Stimulated activated CD4-positive, alpha-beta T cell treated with anti-CD3 and anti-CD28 coated beads, Interleukin-4, amount 100 ng/mL, for 1 hour (primary cell): ENCODE measurements around the gene OR4F6.

Source experiments
- DNase-seq: peaks from one replicate; pipeline ENCODE4 v3.0.0-alpha.2; 2020

The OR4F6 gene

GRCh38 chr15:101805605-101806345 lies 2.5 kb downstream of the OR4F6 start:
- no peak for DNase-seq

GRCh38 chr15:101807345-101807945 lies 4.1 kb downstream of the OR4F6 start:
- DNase-seq: no peak

GRCh38 chr15:101808201-101808600 lies 4.9 kb downstream of the OR4F6 start:
- DNase-seq: no peak

- DNase-seq: no peak
Observed at GRCh38 chr15:101810456-101810855, 7.1 kb downstream of the OR4F6 start.

- no peak for DNase-seq
Observed at GRCh38 chr15:101810876-101811275, 7.6 kb downstream of the OR4F6 start.

- no peak for DNase-seq
Observed at GRCh38 chr15:101811902-101812301, 8.6 kb downstream of the OR4F6 start, which contains the start of gene OR4F15. Gene OR4F15, plus strand, starts transcription at chr15:101812202. Its CDS starts 5,985 bp downstream, at chr15:101818187.

GRCh38 chr15:101813803-101814534 lies 10.7 kb downstream of the OR4F6 start:
- DNase-seq: no peak

GRCh38 chr15:101820781-101821180 lies 17.5 kb downstream of the OR4F6 start:
- DNase-seq: no peak

GRCh38 chr15:101827257-101827656 lies 23.9 kb downstream of the OR4F6 start:
- DNase-seq: no peak

GRCh38 chr15:101828774-101829173 lies 25.5 kb downstream of the OR4F6 start:
- DNase-seq: no peak

- no peak for DNase-seq
Observed at GRCh38 chr15:101841656-101842055, 38.3 kb downstream of the OR4F6 start.

GRCh38 chr15:101844916-101845315 lies 41.6 kb downstream of the OR4F6 start:
- no peak for DNase-seq

- no peak for DNase-seq
Observed at GRCh38 chr15:101852356-101852755, 49.0 kb downstream of the OR4F6 start.
